H1 (cell line): ENCODE data around the gene CHI3L1. TPM values are rescaled to one million over a fixed set of nuclear protein-coding genes. Genes with fewer than 3 reads are reported as not detected.

Experiments used
- CTCF ChIA-PET: fragments of 300-600 bp; sonication (Branson Sonifier 250); formaldehyde crosslinking; loops from one replicate; lab custom pipeline; 2021; ENCODE audit not compliant: partially characterized antibody; lab: Charles Lee
- POLR2A ChIA-PET: fragments of 300-600 bp; sonication (Branson Sonifier 250); formaldehyde crosslinking; loops from one replicate; lab custom pipeline; 2021; ENCODE audit warnings: inconsistent platforms; ENCODE audit not compliant: partially characterized antibody; lab: Charles Lee
- DNase-seq, 2 experiments: peaks; one replicate each; pipeline versions ENCODE4 v3.0.0 to v3.0.0-alpha.2; 2010 to 2022; ENCODE audit warnings: low spot score in 2 of 2, low read depth in 1 of 2, mixed read lengths in 1 of 2
- FAIRE-seq: peaks from 2 replicates; lab custom pipeline; 2011; peaks lifted over from hg19 to GRCh38; lab: Jason Lieb, UNC
- H2AFZ ChIP-seq: 2 replicates; pipeline ENCODE4 v1.8.1; 2012; ENCODE audit warnings: low read length, inconsistent platforms
- H2AK5ac ChIP-seq: 2 replicates; pipeline ENCODE4 v1.6.1; 2013; ENCODE audit warnings: low read depth, low read length
- H2BK120ac ChIP-seq: replicated peaks from 2 replicates; pipeline ENCODE3; 2013; ENCODE audit warnings: low read depth, low read length, inconsistent platforms
- H2BK12ac ChIP-seq: 2 replicates; pipeline ENCODE4 v1.6.1; 2013; ENCODE audit warnings: low read depth, low read length
- H2BK15ac ChIP-seq: 2 replicates; pipeline ENCODE4 v1.6.1; 2013; ENCODE audit warnings: low read length
- H2BK20ac ChIP-seq: 2 replicates; pipeline ENCODE4 v1.6.1; 2013; ENCODE audit warnings: low read length
- H2BK5ac ChIP-seq: 2 replicates; pipeline ENCODE4 v1.6.1; 2013; ENCODE audit warnings: low read depth, low read length
- H3K14ac ChIP-seq: 2 replicates; pipeline ENCODE4 v1.6.1; 2013; ENCODE audit warnings: inconsistent platforms; ENCODE audit not compliant: insufficient read length
- H3K18ac ChIP-seq: 2 replicates; pipeline ENCODE4 v1.6.1; 2013; ENCODE audit warnings: low read length; ENCODE audit errors: extremely low read depth
- H3K23ac ChIP-seq: 2 replicates; pipeline ENCODE4 v1.6.1; 2013; ENCODE audit warnings: inconsistent platforms; ENCODE audit not compliant: insufficient read length
- H3K23me2 ChIP-seq: 2 replicates; pipeline ENCODE4 v1.6.1; 2013; ENCODE audit warnings: low read depth, low read length
- H3K27ac ChIP-seq: 2 replicates; pipeline ENCODE4 v1.6.1; 2011; ENCODE audit warnings: low read depth, low read length, inconsistent platforms
- H3K27me3 ChIP-seq, 4 experiments: replicated peaks in 1 of 4; 1 replicate in 1 of 4; 2 replicates in 3 of 4; pipeline versions ENCODE4 v1.6.1 to v1.8.1; 2011 to 2013; ENCODE audit warnings: low read length in 3 of 4, mild to moderate bottlenecking in 3 of 4, inconsistent platforms in 2 of 4, mixed read lengths in 2 of 4, moderate library complexity in 1 of 4; ENCODE audit not compliant: control insufficient read depth in 3 of 4, insufficient read depth in 3 of 4; ENCODE audit errors: extremely low read depth in 1 of 4
- H3K36me3 ChIP-seq, 4 experiments: 2 replicates each; pipeline versions ENCODE4 v1.6.1 to v1.8.1; 2011 to 2013; ENCODE audit warnings: mild to moderate bottlenecking in 4 of 4, low read length in 3 of 4, moderate library complexity in 2 of 4, control low read depth in 1 of 4, inconsistent platforms in 1 of 4; ENCODE audit not compliant: insufficient read depth in 4 of 4, control insufficient read depth in 2 of 4
- H3K4ac ChIP-seq: replicated peaks from 2 replicates; pipeline ENCODE3; 2013; ENCODE audit warnings: low read length, low read depth, mixed read lengths, inconsistent platforms; ENCODE audit not compliant: insufficient read length
- H3K4me1 ChIP-seq, 4 experiments: replicated peaks in 1 of 4; 1 replicate in 1 of 4; 2 replicates in 3 of 4; pipeline versions ENCODE4 v1.6.1 to v1.8.1; 2011 to 2013; ENCODE audit warnings: low read length in 3 of 4, inconsistent platforms in 2 of 4, mixed read lengths in 1 of 4; ENCODE audit not compliant: insufficient read depth in 4 of 4, control insufficient read depth in 3 of 4
- H3K4me2 ChIP-seq, 2 experiments: 2 replicates each; pipeline versions ENCODE4 v1.6.1 to v1.8.1; 2011 to 2013; ENCODE audit warnings: low read depth in 2 of 2, low read length in 2 of 2, control low read depth in 1 of 2, inconsistent platforms in 1 of 2, mild to moderate bottlenecking in 1 of 2; ENCODE audit not compliant: insufficient read depth in 1 of 2
- H3K4me3 ChIP-seq, 4 experiments: fragments of 200-600, 300-600 bp in 1 of 4; sonication (generic), shearing (Covaris generic), sonication (Bioruptor Twin) in 1 of 4; 2 replicates each; pipeline versions ENCODE4 v1.5.1 to v1.8.1; 2011 to 2016; ENCODE audit warnings: low read length in 4 of 4, low read depth in 3 of 4, control low read depth in 2 of 4, inconsistent platforms in 2 of 4, mild to moderate bottlenecking in 2 of 4, mixed read lengths in 1 of 4, moderate library complexity in 1 of 4; ENCODE audit not compliant: insufficient read depth in 2 of 4; ENCODE audit errors: extremely low read depth in 1 of 4
- H3K56ac ChIP-seq: replicated peaks from 2 replicates; pipeline ENCODE3; 2013; ENCODE audit warnings: low read depth, mild to moderate bottlenecking, mixed read lengths, low read length, inconsistent platforms; ENCODE audit not compliant: insufficient read length
- H3K79me1 ChIP-seq: 2 replicates; pipeline ENCODE4 v1.6.1; 2013; ENCODE audit warnings: low read depth, low read length, control low read depth
- H3K79me2 ChIP-seq, 2 experiments: 2 replicates each; pipeline versions ENCODE4 v1.6.1 to v1.8.1; 2012 to 2013; ENCODE audit warnings: low read length in 2 of 2, mild to moderate bottlenecking in 2 of 2, inconsistent platforms in 1 of 2; ENCODE audit not compliant: insufficient read depth in 2 of 2, control insufficient read depth in 1 of 2
- H3K9ac ChIP-seq, 4 experiments: replicated peaks in 1 of 4; 1 replicate in 1 of 4; 2 replicates in 3 of 4; pipeline versions ENCODE4 v1.6.1 to v1.8.1; 2011 to 2013; ENCODE audit warnings: low read depth in 3 of 4, low read length in 3 of 4, control low read depth in 2 of 4, mild to moderate bottlenecking in 2 of 4, moderate library complexity in 2 of 4, inconsistent platforms in 1 of 4; ENCODE audit errors: extremely low read depth in 1 of 4
- H3K9me3 ChIP-seq, 2 experiments: 2 replicates each; pipeline versions ENCODE4 v1.6.1 to v1.8.1; 2012 to 2013; ENCODE audit warnings: mild to moderate bottlenecking in 2 of 2, moderate library complexity in 2 of 2, control low read depth in 1 of 2, inconsistent platforms in 1 of 2, low read depth in 1 of 2, low read length in 1 of 2, mixed read lengths in 1 of 2; ENCODE audit not compliant: insufficient read depth in 2 of 2
- H4K20me1 ChIP-seq, 2 experiments: replicated peaks in 1 of 2; 2 replicates each; pipeline versions ENCODE3 to v1.8.1; 2011 to 2013; ENCODE audit warnings: inconsistent platforms in 2 of 2, low read length in 2 of 2, mild to moderate bottlenecking in 1 of 2; ENCODE audit not compliant: insufficient read depth in 2 of 2, control insufficient read depth in 1 of 2
- H4K5ac ChIP-seq: 2 replicates; pipeline ENCODE4 v1.6.1; 2013; ENCODE audit warnings: low read length, low read depth, mixed read lengths, inconsistent platforms; ENCODE audit not compliant: insufficient read length
- H4K8ac ChIP-seq: 2 replicates; pipeline ENCODE4 v1.8.0; 2013; ENCODE audit warnings: mild to moderate bottlenecking, moderate library complexity, low read length, inconsistent platforms; ENCODE audit not compliant: insufficient read depth; ENCODE audit errors: extremely low read depth
- H4K91ac ChIP-seq: replicated peaks from 2 replicates; pipeline ENCODE3; 2013; ENCODE audit warnings: low read length, mixed read lengths, inconsistent platforms; ENCODE audit not compliant: insufficient read length
- CBX8 ChIP-seq: fragments of 300-800, 300-1000 bp; sonication (generic); IDR thresholded peaks from 2 replicates; pipeline ENCODE4 v1.7.1; 2016; ENCODE audit warnings: low read depth, low read length, borderline replicate concordance
- PHF8 ChIP-seq: fragments of 200-600 bp; sonication (generic); conservative IDR thresholded peaks from 2 replicates; pipeline ENCODE4 v1.7.1; 2012; ENCODE audit warnings: low read depth, mild to moderate bottlenecking, inconsistent platforms, low read length, moderate library complexity
- POU5F1 ChIP-seq: IDR thresholded peaks from 2 replicates; pipeline ENCODE4 v1.6.1; 2011; ENCODE audit warnings: low read depth, mild to moderate bottlenecking, low read length, moderate library complexity
- RFX5 ChIP-seq: IDR thresholded peaks from 2 replicates; pipeline ENCODE4 v1.6.1; 2011; ENCODE audit warnings: low read depth, low read length, improper control_type of control experiment, borderline replicate concordance
- SIN3A ChIP-seq, 2 experiments: IDR thresholded peaks in 1 of 2; conservative IDR thresholded peaks in 1 of 2; 2 replicates each; pipeline ENCODE4 v1.6.1; 2011 to 2012; ENCODE audit warnings: low read length in 2 of 2, improper control_type of control experiment in 1 of 2, low read depth in 1 of 2, mild to moderate bottlenecking in 1 of 2
- SRF ChIP-seq: IDR thresholded peaks from 2 replicates; pipeline ENCODE4 v1.6.1; 2011; ENCODE audit warnings: mild to moderate bottlenecking, low read depth, low read length, moderate library complexity
- TAF7 ChIP-seq: optimal IDR thresholded peaks from 2 replicates; pipeline ENCODE3; 2011; ENCODE audit warnings: low read depth, mild to moderate bottlenecking, inconsistent platforms, low read length, moderate library complexity, borderline replicate concordance
- WGBS, 2 experiments: shearing (Covaris generic) in 1 of 2; methylation state at CpG; one replicate each; pipeline versions ENCODE4 v1.1.6 to v1.1.7; 2013 to 2015; ENCODE audit warnings: low lambda C conversion rate in 2 of 2, mixed read lengths in 2 of 2, inconsistent platforms in 1 of 2, low coverage in 1 of 2, missing lambda C conversion rate in 1 of 2; ENCODE audit not compliant: insufficient replicate concordance in 2 of 2, insufficient coverage in 1 of 2, insufficient read length in 1 of 2; ENCODE audit errors: extremely low coverage in 1 of 2, missing lambda C conversion rate in 1 of 2; 5-methylcytosine and 5-hydroxymethylcytosine counted together
- polyA plus RNA-seq, 7 experiments: library from polyadenylated mRNA; depleted of rRNA in 3 of 7; stranded (reverse) in 5 of 7; unstranded in 2 of 7; fragments of >200 nt in 5 of 7; fragments of 200-250 nt in 2 of 7; gene quantifications; 1 replicate in 5 of 7; 2 replicates in 1 of 7; 4 replicates in 1 of 7; pipeline versions ENCODE4 v1.2.1 to v1.2.3, GENCODE V29; 2011 to 2013; ENCODE audit warnings: missing spikeins in 2 of 7, mixed read lengths in 2 of 7
- total RNA-seq: library from RNA; stranded (reverse); fragmentation: NEBNext Ultra II Directional; extraction: Animal tissue kit (Norgen Biotek cat#: 25700); gene quantifications from 2 replicates; pipeline ENCODE4 v1.2.1, GENCODE V29; 2021
- TF ChIP-seq, protein P1 (sequence below): IDR thresholded peaks from 2 replicates; pipeline ENCODE4 v1.6.1; 2012; ENCODE audit warnings: inconsistent platforms

Gene CHI3L1
- total and polyA plus RNA-seq, 2 of the 8 experiments (the other 6 are each of a cell fraction or from before 2014, with no cell fraction given) = 1.0 TPM; not detected in 1

DNA sequence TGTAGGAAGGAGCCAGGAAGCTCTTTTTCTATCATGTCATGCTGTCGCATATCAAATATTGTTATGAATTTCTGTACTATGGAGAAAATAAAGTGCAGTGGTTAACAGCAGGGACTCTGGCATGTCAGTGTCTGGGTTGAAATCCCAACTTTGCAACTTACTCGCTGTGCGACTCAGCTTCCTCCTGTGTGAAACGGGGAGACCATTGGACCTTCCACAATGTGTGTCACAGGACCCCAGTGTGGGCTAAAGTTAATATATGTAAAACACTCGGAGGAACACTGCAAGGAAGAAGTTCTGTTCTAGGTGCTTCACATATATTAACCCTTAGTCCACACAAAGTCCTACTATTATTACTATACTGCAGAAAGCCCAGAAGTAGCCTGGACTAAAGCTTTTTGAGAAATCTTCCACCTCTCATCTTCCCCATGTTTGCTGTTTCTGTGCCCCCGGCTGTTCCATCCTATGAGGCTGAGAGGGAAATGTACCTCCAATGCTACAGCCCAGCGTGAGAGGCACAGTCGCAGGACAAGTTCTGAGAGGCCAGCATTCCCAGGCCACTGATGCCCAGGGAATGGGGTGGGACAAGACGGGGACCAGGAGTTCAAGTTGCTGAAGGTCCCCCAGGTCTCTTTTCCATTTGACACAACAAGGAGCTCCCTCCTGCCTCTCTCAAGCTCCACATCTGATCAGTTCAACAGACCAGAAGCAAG, 41.0 kb upstream of the CHI3L1 start:
- Histone ChIP-seq H3K27me3 (no peaks in the 10 kb centered on the region; a peak in 1 of 7 replicates), H3K56ac (no peak overlapping the region), H3K23ac (no peak overlapping the region), H3K36me3 (no peaks in the 10 kb centered on the region), H3K79me2 (no peaks in the 10 kb centered on the region), H2AK5ac (no peak overlapping the region), H3K18ac (no peak overlapping the region), H3K27ac (no peak overlapping the region), H4K91ac (no peak overlapping the region), H3K4ac (no peak overlapping the region), H3K4me1 (no peaks in the 10 kb centered on the region), H3K9ac (no peak overlapping the region), H3K4me3 (no peak overlapping the region), H3K23me2 (no peaks in the 10 kb centered on the region), H2BK5ac (no peak overlapping the region), H4K20me1 (no peaks in the 10 kb centered on the region), H2BK120ac (no peak overlapping the region), H3K79me1 (no peaks in the 10 kb centered on the region), H2AFZ (no peak overlapping the region), H4K5ac (no peak overlapping the region), H2BK12ac (no peak overlapping the region), H3K9me3 (no peaks in the 10 kb centered on the region), H2BK20ac (no peak overlapping the region), H3K14ac (no peak overlapping the region), H4K8ac (no peak overlapping the region), H2BK15ac (no peak overlapping the region), H3K4me2 (no peak overlapping the region)
- 88% methylated on average over 9 of the region's 9 CpGs; no CpG with 5 or more reads in 1 of the 2 experiments for WGBS, 2 experiments
- TF ChIP-seq RFX5 (no peak), TAF7 (no peak), PHF8 (no peak), POU5F1 (no peak), SRF (no peak), SIN3A (conservative IDR thresholded peaks at IDR 0.05 in 1 of 2, IDR thresholded peaks at IDR 0.05 in 1 of 2; ENCODE audit: low read depth in 1 of 2, low read length in 2 of 2) (no peak), CBX8 (no peak)
- TF ChIP-seq, protein P1, sequence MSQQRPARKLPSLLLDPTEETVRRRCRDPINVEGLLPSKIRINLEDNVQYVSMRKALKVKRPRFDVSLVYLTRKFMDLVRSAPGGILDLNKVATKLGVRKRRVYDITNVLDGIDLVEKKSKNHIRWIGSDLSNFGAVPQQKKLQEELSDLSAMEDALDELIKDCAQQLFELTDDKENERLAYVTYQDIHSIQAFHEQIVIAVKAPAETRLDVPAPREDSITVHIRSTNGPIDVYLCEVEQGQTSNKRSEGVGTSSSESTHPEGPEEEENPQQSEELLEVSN = no peak
- FAIRE-seq = no peak
- ChIA-PET CTCF (interaction anchor here (1.0 to 18.1 kb wide), 12 partner anchors 11 to 186 kb away, joined by 3 to 479 read pairs (median 4); partner anchors contain the start of genes ADORA1 and MYOG), POLR2A (interaction anchor here (1.2 kb wide), 1 partner anchor 10 kb away, joined by 3 read pairs; no protein-coding TSS in a partner anchor)
- no peak for DNase-seq
